CD4-positive, alpha-beta T cell treated with Interleukin-12 subunit alpha and Interleukin-12 subunit beta, for 1 hour (primary cell): Measurements from ENCODE around the gene PPCS.

Source experiments
- DNase-seq: peaks from one replicate; pipeline ENCODE4 v3.0.0-alpha.2; 2020

PPCS gene

DNA sequence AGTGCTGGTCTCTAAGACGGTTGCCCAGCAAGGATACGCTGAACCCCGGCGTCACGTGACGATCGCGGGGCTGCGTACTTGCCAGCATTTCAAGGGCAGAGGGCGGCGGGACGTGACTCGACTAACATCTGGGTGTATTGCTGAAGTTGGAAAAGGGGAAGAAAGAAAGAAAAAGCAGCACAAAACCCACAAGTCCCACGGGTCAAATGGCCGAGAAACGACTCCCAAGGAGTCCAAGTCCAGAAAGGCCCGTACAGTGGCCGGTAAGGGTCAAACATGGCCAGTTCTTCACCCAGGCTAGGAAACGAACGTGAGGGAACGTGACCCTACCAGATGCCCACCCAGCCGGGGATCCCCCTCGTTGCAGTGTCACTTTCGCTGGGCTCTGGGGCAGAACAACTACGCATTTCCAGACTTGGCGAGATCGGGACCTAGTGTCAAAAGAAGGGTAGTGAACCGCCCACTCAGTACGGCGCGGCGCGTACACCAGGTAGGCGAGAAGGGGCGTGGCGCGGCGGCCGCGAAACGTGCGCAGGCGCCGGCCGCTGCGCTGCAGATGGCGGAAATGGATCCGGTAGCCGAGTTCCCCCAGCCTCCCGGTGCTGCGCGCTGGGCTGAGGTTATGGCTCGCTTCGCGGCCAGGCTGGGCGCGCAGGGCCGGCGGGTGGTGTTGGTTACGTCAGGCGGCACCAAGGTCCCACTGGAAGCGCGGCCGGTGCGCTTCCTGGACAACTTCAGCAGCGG lies at the start of gene PPCS, which contains the start of gene ZMYND12:
TSS of gene PPCS (plus strand) at position 534 of the 744 bp plus-strand sequence. CDS start at position 557, 23 bp downstream.
TSS of gene ZMYND12 (minus strand) at position 13 of the 744 bp plus-strand sequence. CDS start 25 bp downstream, outside the sequence.
- DNase-seq, result peak; percentile 91

GRCh38 chr1:42414551-42415496 lies 41.5 kb upstream of the PPCS start:
- no peak for DNase-seq

- DNase-seq, result no peak
Observed at GRCh38 chr1:42417166-42417565, 39.2 kb upstream of the PPCS start.

DNA sequence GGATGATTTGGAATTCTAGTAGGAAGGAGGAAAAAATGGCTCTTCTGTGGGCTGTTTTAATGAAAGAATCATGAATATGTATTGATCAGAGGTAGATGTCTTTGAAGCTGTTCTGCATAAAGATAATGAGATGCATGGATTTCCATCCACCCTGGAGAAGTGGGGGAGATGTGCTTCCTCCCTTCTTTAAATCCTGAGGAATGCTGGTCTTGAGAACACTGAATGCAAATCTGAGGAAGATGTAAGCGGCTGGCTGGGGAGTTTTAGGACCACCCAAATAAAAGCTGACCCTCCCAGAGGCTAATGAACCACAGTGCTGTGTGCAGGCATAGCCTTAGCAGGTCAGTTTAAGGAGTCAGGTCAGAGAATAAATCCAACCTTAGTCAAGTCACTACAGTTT lies 37.8 kb upstream of the PPCS start:
- no peak for DNase-seq

DNA sequence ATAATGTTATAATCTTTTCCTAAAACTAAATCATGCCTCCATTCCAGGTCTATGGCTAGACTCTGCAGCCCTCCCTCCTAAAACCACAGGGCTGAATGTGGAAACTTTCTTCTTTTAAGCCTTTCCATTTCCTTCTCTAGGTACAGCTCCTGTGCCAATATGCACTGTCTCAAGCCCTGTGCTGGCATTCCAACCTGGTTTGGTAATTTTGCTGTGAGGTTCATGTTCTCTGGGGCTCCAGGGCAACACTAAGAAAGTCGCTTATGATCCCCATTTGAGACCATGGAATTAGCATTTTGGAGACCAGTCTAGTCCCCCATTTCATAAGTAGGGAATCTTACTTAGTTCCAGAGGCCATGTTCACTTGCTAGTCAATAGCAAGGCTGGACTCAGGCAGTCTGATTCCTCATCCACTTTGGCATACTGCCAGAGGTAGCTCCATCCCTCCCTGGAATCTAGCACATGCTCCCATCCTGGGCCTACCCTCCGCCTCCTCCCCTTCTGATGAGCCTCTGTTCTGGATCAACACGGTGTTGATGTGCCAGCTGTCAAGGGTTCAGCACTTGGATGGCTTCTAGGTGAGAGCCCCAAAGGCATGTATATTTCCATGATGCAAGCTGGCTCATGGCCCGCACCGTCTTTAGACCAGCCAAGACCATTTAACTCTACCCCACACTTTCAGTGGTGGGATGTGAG lies 37.1 kb upstream of the PPCS start:
- DNase-seq, result no peak

GRCh38 chr1:42420121-42420520 lies 36.2 kb upstream of the PPCS start:
- DNase-seq, result no peak

DNA sequence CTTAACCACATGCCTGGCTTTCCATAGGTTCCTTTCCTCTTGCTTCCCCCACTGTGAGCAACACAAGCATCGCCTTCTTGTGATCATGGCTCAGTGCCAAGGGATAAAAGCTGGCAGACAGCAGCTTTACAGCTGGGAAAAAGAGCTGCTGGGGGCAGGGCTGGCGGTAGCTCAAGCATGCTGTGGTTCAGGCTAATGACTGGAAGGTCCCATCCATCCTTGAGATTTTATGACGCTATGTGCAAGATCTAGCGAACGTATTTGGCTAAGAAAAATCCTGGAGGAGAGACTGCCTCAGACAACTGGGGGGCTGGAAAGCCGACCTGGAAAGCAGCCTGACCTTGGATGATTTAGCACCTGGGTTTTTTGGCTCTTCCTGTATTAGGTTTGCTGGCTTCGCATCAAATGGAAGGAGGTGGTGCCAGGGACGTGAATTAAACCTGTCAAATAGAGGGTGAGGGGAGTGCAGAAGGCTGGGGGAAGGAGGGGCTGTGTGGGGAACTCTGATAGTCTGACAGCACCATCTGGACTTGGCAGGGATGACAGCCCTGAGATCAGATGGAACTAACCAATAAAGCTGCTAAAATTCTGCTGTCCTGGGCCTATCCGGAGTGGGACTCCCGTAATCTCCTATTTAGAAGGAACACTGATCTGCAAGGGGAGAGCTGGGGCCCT lies 35.3 kb upstream of the PPCS start:
- no peak for DNase-seq

DNA sequence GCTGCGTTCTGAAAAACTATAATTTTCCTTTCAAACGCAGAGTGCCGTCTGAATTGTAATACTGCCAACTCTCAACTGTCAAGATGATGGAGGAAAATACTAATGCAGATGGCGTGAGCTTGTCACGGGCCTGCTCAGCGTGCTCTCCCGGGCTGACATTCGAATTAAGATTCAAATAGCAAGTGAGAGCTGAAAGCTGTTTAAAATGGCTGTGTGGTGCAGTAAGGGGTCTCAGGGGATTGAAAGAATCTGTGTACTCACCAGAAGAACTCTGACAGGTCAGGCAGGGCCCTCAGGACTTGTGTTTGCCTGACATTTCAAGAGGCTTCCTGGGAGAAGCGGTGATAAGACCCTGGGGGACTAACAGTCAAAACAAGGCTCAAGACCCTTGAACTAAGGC lies 33.6 kb upstream of the PPCS start:
- no peak for DNase-seq

- DNase-seq, result no peak
Observed at GRCh38 chr1:42423681-42424080, 32.7 kb upstream of the PPCS start.

- no peak for DNase-seq
Observed at GRCh38 chr1:42424201-42424600, 32.1 kb upstream of the PPCS start.

DNA sequence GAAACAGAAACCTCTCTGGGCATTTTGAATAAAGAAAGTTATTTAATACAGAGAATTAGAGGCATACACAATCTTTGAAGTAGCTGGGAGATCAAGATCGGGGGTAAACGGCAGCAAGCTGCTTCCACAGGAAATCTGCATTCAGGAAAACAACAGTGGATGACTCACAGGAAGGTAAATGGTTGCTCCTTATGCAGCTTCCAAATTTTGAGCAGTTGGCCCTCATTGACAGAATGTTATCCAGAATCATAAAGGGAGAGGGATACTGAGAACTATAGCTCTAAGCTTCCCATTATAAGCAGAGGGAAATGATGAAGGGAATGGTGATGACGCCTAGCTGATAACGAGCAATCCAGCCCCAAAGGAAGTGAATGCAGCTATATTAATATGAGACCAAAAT lies 29.1 kb upstream of the PPCS start:
- DNase-seq, result no peak

GRCh38 chr1:42429603-42430002 lies 26.7 kb upstream of the PPCS start:
- DNase-seq, result no peak

DNA sequence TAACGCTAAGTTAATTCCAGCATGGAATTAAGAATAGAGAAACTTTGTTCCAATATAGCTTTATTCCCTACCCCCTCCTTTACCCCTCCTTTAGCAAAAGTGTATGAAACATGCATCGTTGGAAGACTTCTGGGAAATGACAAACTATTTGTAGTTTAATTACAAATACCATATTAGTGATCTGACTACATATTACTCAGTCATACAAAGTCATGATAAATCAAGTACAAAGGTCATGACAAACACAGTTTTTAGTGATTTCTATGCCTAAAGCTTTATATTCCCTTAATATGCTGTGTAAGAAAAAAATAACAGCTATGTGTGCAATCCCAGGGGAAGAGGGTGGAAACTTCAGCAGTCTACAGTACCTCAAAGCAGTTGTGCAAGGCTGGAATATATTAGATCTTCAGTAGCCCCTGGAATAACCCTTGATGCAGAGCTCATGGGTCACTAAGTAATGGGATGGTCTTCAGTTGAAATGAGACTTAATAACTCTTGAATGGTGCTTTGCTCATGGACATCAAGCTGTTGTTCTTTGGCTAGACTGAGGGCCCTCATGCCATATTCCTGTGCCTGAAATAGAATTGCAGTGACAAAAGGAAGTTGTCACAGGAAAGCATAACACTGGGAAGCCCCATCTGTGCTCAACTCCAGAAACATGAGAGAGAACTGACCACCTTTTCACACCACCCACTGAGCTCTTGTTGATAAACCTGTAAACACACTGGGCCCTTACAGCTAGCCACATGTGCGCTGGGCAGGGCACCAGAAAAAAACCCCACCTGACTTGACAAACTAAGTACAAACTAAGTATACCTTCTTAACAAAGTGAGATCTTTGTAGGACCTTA lies 25.8 kb upstream of the PPCS start:
- DNase-seq, result no peak

GRCh38 chr1:42431514-42431913 lies 24.8 kb upstream of the PPCS start:
- DNase-seq, result no peak

DNA sequence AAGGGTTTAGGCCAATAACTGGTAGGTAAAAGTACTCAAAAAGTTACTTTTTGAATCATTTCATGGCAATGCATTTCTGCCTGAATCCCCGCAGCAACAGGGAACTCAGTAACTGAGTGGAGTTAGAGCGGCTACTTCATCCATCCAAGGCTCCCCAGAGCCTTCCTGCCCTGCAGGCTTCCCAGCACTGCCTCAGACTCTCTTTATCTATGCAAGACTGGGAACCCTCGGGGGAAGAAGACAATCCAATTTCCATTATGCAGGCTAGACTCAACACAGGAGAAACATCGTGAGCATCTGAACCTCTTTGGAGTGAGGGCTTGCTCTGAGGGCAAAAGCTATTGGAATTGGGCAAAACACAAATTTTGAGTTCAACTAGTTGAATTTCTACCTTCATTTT lies 23.6 kb upstream of the PPCS start:
- DNase-seq, result no peak

DNA sequence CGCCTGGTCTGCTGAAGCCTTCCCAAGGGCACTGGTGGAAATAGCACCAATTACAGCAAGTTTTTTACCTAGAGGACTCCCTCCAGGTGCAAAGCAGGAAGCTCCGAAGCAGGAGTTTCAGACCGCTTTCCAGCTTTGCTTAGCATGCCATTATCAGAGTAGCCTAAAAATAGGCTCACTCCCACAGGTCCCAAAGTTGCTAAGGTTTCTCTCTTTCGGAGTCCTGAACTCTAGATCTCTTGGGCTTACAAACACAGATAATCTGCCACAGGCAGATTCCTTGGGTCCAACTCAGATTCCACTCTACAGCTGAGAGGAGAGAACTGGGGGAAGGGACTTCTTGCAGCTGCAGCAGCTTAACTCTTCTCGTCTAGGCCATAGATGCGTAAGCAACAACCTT lies 23.0 kb upstream of the PPCS start:
- no peak for DNase-seq

GRCh38 chr1:42434340-42434739 lies 22.0 kb upstream of the PPCS start:
- no peak for DNase-seq

- DNase-seq, result no peak
Observed at GRCh38 chr1:42439940-42440339, 16.4 kb upstream of the PPCS start.

DNA sequence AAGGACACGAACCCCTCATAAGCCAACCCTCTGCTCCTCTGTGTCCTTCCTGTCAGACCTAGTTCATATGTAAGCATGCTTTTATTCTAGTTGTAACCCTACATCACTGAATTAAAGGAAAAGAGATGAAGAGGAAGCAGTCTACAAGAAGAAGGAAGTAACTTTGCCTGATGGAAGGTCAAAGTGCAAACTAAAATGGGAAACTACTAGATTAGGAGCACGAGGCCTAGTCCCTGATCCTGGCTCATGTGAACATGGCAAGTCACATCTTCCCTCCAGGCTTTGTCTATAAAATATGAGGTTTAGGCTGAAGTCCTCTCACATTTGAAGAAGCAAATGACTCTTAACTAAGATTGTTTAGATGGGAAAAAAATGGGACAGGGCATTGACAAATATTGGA lies 13.7 kb upstream of the PPCS start:
- no peak for DNase-seq

- no peak for DNase-seq
Observed at GRCh38 chr1:42449256-42449655, 7.1 kb upstream of the PPCS start.

GRCh38 chr1:42450061-42450460 lies 6.3 kb upstream of the PPCS start:
- no peak for DNase-seq

- no peak for DNase-seq
Observed at GRCh38 chr1:42453386-42453785, 3.0 kb upstream of the PPCS start.
